ENCODE data around the gene OR52B2. TPM values are rescaled to one million over a fixed set of nuclear protein-coding genes. Genes with fewer than 3 reads are reported as not detected.
"Not testable (repeated sequence)": the region's sequence is repeated elsewhere in the genome, so short reads cannot be mapped to it uniquely, and the experiment has no call there.

OR52B2 gene
- total RNA-seq, 1 donor from 2014 or later: not detected

- Histone ChIP-seq H3K27me3 (no peaks in the 10 kb centered on the region), H3K27ac (no peak overlapping the region), H3K36me3 (no peaks in the 10 kb centered on the region), H3K9me3 (no peaks in the 10 kb centered on the region), H3K4me3 (no peak overlapping the region), H3K4me1 (no peaks in the 10 kb centered on the region)
- TF ChIP-seq CTCF (IDR thresholded peaks at IDR 0.05): no peak
- no peak for DNase-seq (ENCODE audit: low spot score in 2 of 2)
- intact Hi-C loops (cut with DNase I): no loop called here
Measured at GRCh38 chr11:6156628-6157359, 13.3 kb downstream of the OR52B2 start.

- no peak overlapping the region for H3K4me3 ChIP-seq
- DNase-seq (ENCODE audit: low spot score in 2 of 2): no peak
Measured at GRCh38 chr11:6152126-6152525, 18.0 kb downstream of the OR52B2 start.

GRCh38 chr11:6151117-6151516 lies 19.0 kb downstream of the OR52B2 start:
- no peak for TF ChIP-seq CTCF (IDR thresholded peaks at IDR 0.05)
- Histone ChIP-seq H3K27ac (no peak overlapping the region), H3K9me3 (no peaks in the 10 kb centered on the region), H3K4me1 (no peaks in the 10 kb centered on the region), H3K36me3 (no peaks in the 10 kb centered on the region), H3K27me3 (no peaks in the 10 kb centered on the region), H3K4me3 (no peak overlapping the region)
- intact Hi-C loops (cut with DNase I): no loop called here
- DNase-seq (ENCODE audit: low spot score in 2 of 2): no peak

More at GRCh38 chr11:6152126-6152525, 18.0 kb downstream of the OR52B2 start:
- intact Hi-C loops (cut with DNase I): no loop called here
- no peaks in the 10 kb centered on the region for H3K9me3 ChIP-seq
- H3K36me3 ChIP-seq: no peaks in the 10 kb centered on the region
- no peaks in the 10 kb centered on the region for H3K27me3 ChIP-seq
- no peak for TF ChIP-seq CTCF (IDR thresholded peaks at IDR 0.05)
- no peak overlapping the region for H3K27ac ChIP-seq
- H3K4me1 ChIP-seq: no peaks in the 10 kb centered on the region

- intact Hi-C loops (cut with DNase I); H3K4me3 ChIP-seq; H3K9me3 ChIP-seq; H3K27ac ChIP-seq; H3K27me3 ChIP-seq; H3K4me1 ChIP-seq; DNase-seq (ENCODE audit: low spot score in 2 of 2); H3K36me3 ChIP-seq: not testable (repeated sequence)
Measured at GRCh38 chr11:6143737-6144136, 26.4 kb downstream of the OR52B2 start.

GRCh38 chr11:6142936-6143335 lies 27.2 kb downstream of the OR52B2 start:
- no peaks in the 10 kb centered on the region for H3K27me3 ChIP-seq
- DNase-seq (ENCODE audit: low spot score in 2 of 2): no peak
- H3K27ac ChIP-seq: no peak overlapping the region
- no peaks in the 10 kb centered on the region for H3K9me3 ChIP-seq
- H3K4me3 ChIP-seq: no peak overlapping the region
- H3K36me3 ChIP-seq: no peaks in the 10 kb centered on the region
- intact Hi-C loops (cut with DNase I): no loop called here
- no peaks in the 10 kb centered on the region for H3K4me1 ChIP-seq
- no peak for TF ChIP-seq CTCF (IDR thresholded peaks at IDR 0.05)

GRCh38 chr11:6135936-6136335 lies 34.2 kb downstream of the OR52B2 start:
- H3K9me3 ChIP-seq; intact Hi-C loops (cut with DNase I); DNase-seq (ENCODE audit: low spot score in 2 of 2); H3K4me1 ChIP-seq; H3K27me3 ChIP-seq; H3K27ac ChIP-seq; H3K4me3 ChIP-seq; H3K36me3 ChIP-seq: not testable (repeated sequence)

GRCh38 chr11:6132431-6132830 lies 37.7 kb downstream of the OR52B2 start:
- Histone ChIP-seq H3K27me3 (no peaks in the 10 kb centered on the region), H3K9me3 (no peaks in the 10 kb centered on the region), H3K4me1 (no peaks in the 10 kb centered on the region), H3K4me3 (no peak overlapping the region), H3K27ac (no peak overlapping the region), H3K36me3 (no peaks in the 10 kb centered on the region)
- TF ChIP-seq CTCF (IDR thresholded peaks at IDR 0.05): no peak
- no peak for DNase-seq (ENCODE audit: low spot score in 2 of 2)
- intact Hi-C loops (cut with DNase I): no loop called here

Measured in ascending aorta (tissue), 2 donors.